ENCODE data around the gene APPL2. TPM values are rescaled to one million over a fixed set of nuclear protein-coding genes. Genes with fewer than 3 reads are reported as not detected.

Gene APPL2
- total and polyA plus RNA-seq, 2 donors (not counting 1 experiment from before 2014, with no cell fraction given), result 20.5 to 58.3 TPM

DNA sequence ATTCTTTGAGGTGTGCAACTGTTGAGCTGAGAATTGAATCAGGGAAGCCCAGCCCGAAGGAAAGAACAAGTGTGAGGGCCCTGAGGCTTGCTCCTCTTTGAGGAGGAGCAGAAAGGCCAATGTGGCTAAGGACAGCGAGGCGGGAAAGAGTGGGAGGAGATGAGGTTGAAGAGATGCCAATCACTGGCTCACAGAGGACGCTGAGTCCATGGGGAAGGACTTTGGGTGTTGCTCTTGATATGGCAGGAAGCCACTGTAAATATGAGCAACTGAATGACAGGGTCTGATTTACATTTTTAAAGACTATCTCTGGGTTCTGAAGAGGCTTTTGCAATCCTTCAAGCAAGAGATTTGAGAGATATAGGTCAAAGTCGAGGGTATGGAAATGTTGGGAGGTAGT lies 3.3 kb upstream of the APPL2 start:
- WGBS (ENCODE audit: insufficient coverage), result 97% methylated on average over 5 of the region's 5 CpGs
- ATAC-seq (ENCODE audit: low read depth), result no peak
- Histone ChIP-seq H3K36me3 (replicated peaks in 1 of 2; ENCODE audit: control extremely low read depth in 1 of 2, control insufficient read depth in 1 of 2, extremely low read depth in 1 of 2, insufficient read depth in 2 of 2, low read length in 1 of 2) (no peaks in the 10 kb centered on the region), H2AFZ (ENCODE audit: insufficient read depth, low read depth, low read length, poor library complexity, severe bottlenecking) (peak overlapping the region; percentile 35), H3K27ac (ENCODE audit: low read length in 2 of 2) (no peak overlapping the region), H3K9me3 (ENCODE audit: control extremely low read depth in 1 of 3, control insufficient read depth in 2 of 3, insufficient read depth in 1 of 3, low read length in 2 of 3) (no peaks in the 10 kb centered on the region), H3K4me3 (ENCODE audit: control extremely low read depth in 1 of 5, extremely low read depth in 1 of 5, insufficient read depth in 1 of 5, low read depth in 2 of 5, low read length in 4 of 5) (no peak overlapping the region), H3K9ac (ENCODE audit: low read length) (no peak overlapping the region), H3K4me1 (ENCODE audit: control insufficient read depth in 2 of 2, insufficient read depth in 2 of 2, low read length in 2 of 2) (peaks cover 32% of the 10 kb centered on the region in 2 donors), H4K20me1 (ENCODE audit: control insufficient read depth, insufficient read depth, low read length, poor library complexity, severe bottlenecking) (peaks cover 6% of the 10 kb centered on the region), H3K4me2 (replicated peaks; ENCODE audit: low read depth, low read length, poor library complexity, severe bottlenecking) (no peak overlapping the region), H3K79me2 (ENCODE audit: control insufficient read depth, insufficient read depth, low read length) (peaks cover 10% of the 10 kb centered on the region), H3K27me3 (replicated peaks in 1 of 4; ENCODE audit: control extremely low read depth in 1 of 4, control insufficient read depth in 3 of 4, insufficient read depth in 4 of 4, low read length in 3 of 4) (no peaks in the 10 kb centered on the region)
- Mint-ChIP-seq H3K9me3 (ENCODE audit: insufficient read depth) (no peaks in the 10 kb centered on the region), H3K4me1 (peaks cover 22% of the 10 kb centered on the region), H3K27me3 (no peaks in the 10 kb centered on the region), H3K4me3 (no peak overlapping the region), H3K27ac (no peak overlapping the region)
- DNase-seq, result no peak
- TF ChIP-seq, protein P1, sequence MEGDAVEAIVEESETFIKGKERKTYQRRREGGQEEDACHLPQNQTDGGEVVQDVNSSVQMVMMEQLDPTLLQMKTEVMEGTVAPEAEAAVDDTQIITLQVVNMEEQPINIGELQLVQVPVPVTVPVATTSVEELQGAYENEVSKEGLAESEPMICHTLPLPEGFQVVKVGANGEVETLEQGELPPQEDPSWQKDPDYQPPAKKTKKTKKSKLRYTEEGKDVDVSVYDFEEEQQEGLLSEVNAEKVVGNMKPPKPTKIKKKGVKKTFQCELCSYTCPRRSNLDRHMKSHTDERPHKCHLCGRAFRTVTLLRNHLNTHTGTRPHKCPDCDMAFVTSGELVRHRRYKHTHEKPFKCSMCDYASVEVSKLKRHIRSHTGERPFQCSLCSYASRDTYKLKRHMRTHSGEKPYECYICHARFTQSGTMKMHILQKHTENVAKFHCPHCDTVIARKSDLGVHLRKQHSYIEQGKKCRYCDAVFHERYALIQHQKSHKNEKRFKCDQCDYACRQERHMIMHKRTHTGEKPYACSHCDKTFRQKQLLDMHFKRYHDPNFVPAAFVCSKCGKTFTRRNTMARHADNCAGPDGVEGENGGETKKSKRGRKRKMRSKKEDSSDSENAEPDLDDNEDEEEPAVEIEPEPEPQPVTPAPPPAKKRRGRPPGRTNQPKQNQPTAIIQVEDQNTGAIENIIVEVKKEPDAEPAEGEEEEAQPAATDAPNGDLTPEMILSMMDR (IDR thresholded peaks at IDR 0.05), result no peak
- no peak for TF ChIP-seq EZH2 (IDR thresholded peaks at IDR 0.05; ENCODE audit: borderline replicate concordance, insufficient read depth, low read depth, low read length, poor library complexity, severe bottlenecking)
- ChIA-PET POLR2A (no interaction called here), CTCF (no interaction called here)
- intact Hi-C loops (cut with micrococcal nuclease), result loop anchor here (5.0 to 10.0 kb wide), 4 partner anchors 143 to 1272 kb away; partner anchors contain the start of genes NFYB, POLR3B and TDG

- no peak overlapping the region for H3K9ac ChIP-seq (ENCODE audit: low read length)
- no peaks in the 10 kb centered on the region for H3K9me3 ChIP-seq (ENCODE audit: control extremely low read depth in 1 of 3, control insufficient read depth in 2 of 3, insufficient read depth in 1 of 3, low read length in 2 of 3)
- no peak for DNase-seq
Observed at GRCh38 chr12:105237666-105238065, 1.7 kb upstream of the APPL2 start.

More at GRCh38 chr12:105237666-105238065, 1.7 kb upstream of the APPL2 start:
- H3K79me2 ChIP-seq (ENCODE audit: control insufficient read depth, insufficient read depth, low read length), result peaks cover 27% of the 10 kb centered on the region
- peaks cover 7% of the 10 kb centered on the region for H4K20me1 ChIP-seq (ENCODE audit: control insufficient read depth, insufficient read depth, low read length, poor library complexity, severe bottlenecking)
- Mint-ChIP-seq H3K27ac (no peak overlapping the region), H3K4me1 (peaks cover 39% of the 10 kb centered on the region), H3K9me3 (ENCODE audit: insufficient read depth) (no peaks in the 10 kb centered on the region), H3K27me3 (no peaks in the 10 kb centered on the region), H3K4me3 (no peak overlapping the region)
- ATAC-seq (ENCODE audit: low read depth), result no peak
- no CpG with 5 or more reads among the region's 2 CpGs for WGBS (ENCODE audit: insufficient coverage)
- POLR2A ChIA-PET, result no interaction called here
- H3K4me2 ChIP-seq (replicated peaks; ENCODE audit: low read depth, low read length, poor library complexity, severe bottlenecking), result no peak overlapping the region
- H2AFZ ChIP-seq (ENCODE audit: insufficient read depth, low read depth, low read length, poor library complexity, severe bottlenecking), result peak overlapping the region; percentile 24
- no peak overlapping the region for H3K4me3 ChIP-seq (ENCODE audit: control extremely low read depth in 1 of 5, extremely low read depth in 1 of 5, insufficient read depth in 1 of 5, low read depth in 2 of 5, low read length in 4 of 5)
- H3K36me3 ChIP-seq (replicated peaks in 1 of 2; ENCODE audit: control extremely low read depth in 1 of 2, control insufficient read depth in 1 of 2, extremely low read depth in 1 of 2, insufficient read depth in 2 of 2, low read length in 1 of 2), result no peaks in the 10 kb centered on the region
- peaks cover 44 to 47% of the 10 kb centered on the region in 2 donors for H3K4me1 ChIP-seq (ENCODE audit: control insufficient read depth in 2 of 2, insufficient read depth in 2 of 2, low read length in 2 of 2)
- TF ChIP-seq, protein P1 (IDR thresholded peaks at IDR 0.05), result no peak
- no peak for TF ChIP-seq EZH2 (IDR thresholded peaks at IDR 0.05; ENCODE audit: borderline replicate concordance, insufficient read depth, low read depth, low read length, poor library complexity, severe bottlenecking)
- H3K27me3 ChIP-seq (replicated peaks in 1 of 4; ENCODE audit: control extremely low read depth in 1 of 4, control insufficient read depth in 3 of 4, insufficient read depth in 4 of 4, low read length in 3 of 4), result no peaks in the 10 kb centered on the region
- no peak overlapping the region for H3K27ac ChIP-seq (ENCODE audit: low read length in 2 of 2)
- intact Hi-C loops (cut with micrococcal nuclease), result loop anchor here (5.0 to 10.0 kb wide), 4 partner anchors 145 to 1270 kb away; partner anchors contain the start of genes NFYB, POLR3B and TDG
- CTCF ChIA-PET, result no interaction called here

All from B cell (primary cell).